GM18868 (cell line): Measurements from ENCODE around the gene NCS1.

Source experiments
- ATAC-seq: cut with Tn5 transposase; IDR thresholded peaks from one replicate; pipeline ENCODE4 v1.9.1; 2021; ENCODE audit warnings: mild to moderate bottlenecking, moderate library complexity; ENCODE audit not compliant: unreplicated experiment

NCS1 gene

GRCh38 chr9:130284690-130285089 is 112.5 kb downstream of the NCS1 start:
- no peak for ATAC-seq

DNA sequence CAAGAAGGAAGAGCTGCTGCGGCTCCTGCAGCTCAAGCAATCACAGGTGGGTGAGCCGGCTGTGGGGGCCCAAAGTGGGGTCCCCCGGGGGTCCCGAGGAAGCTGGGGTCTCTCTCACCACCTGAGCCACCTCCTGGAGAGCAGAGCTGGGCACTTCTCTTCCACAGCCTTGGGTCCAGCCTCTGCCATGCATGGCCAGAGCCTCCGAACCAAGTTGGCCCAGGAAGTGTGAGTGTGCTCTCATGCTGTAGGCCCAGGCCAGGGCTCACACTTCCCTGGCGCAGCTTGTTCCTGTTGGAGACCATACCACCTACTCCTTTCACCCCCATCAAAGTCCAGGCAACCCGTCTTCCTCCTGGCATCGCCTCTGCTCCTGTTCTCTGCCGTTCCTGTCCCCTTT is 113.1 kb downstream of the NCS1 start:
- ATAC-seq, result no peak

DNA sequence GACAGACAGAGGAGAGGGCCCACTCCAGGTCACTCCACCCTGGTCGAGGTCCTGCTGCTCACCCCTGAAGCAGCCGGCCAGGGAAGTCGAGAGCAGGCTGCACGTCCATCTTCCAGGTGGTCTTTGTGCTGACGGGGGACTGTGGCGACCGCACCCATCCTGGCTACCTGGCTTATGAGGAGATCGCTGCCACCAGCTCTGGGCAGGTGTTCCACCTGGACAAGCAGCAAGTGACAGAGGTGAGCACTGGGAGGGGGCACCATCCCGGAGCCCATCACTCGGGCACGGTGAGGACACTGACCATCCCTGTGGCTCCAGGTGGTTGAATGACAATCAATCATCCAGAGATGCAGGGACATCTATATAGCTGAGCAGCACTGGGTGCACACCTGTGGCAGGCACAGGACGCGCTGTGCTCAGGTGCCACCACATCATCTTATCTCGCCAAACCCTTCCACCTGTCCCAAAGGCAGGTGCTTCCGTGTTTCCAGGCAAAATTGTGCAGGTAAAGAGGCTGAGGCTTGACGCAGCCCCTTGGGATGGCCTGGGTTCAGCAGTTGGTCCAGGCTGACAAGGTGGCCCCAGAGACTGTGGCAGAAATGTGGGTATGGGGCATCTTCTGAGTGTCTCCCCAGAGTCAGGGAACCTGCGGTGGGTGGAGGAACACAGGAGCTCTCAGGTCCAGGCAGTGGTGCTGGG is 114.0 kb downstream of the NCS1 start:
- no peak for ATAC-seq
